Stimulated activated CD8-positive, alpha-beta memory T cell treated with anti-CD3 and anti-CD28 coated beads, Interleukin-7, amount 100 ng/mL, for 48 hours (primary cell): Measurements from ENCODE around the gene OR10T2.
"Not testable (repeated sequence)": the region's sequence is repeated elsewhere in the genome, so short reads cannot be mapped to it uniquely, and the experiment has no call there.

Experiments
- DNase-seq, 2 donors: peaks; one replicate each; pipeline ENCODE4 v3.0.0-alpha.2; 2020; ENCODE audit warnings: low read depth in 1 of 2; ENCODE audit errors: extremely low read depth in 1 of 2

The OR10T2 gene

GRCh38 chr1:158357441-158357840 lies 41.8 kb downstream of the OR10T2 start:
- DNase-seq: no peak

DNA sequence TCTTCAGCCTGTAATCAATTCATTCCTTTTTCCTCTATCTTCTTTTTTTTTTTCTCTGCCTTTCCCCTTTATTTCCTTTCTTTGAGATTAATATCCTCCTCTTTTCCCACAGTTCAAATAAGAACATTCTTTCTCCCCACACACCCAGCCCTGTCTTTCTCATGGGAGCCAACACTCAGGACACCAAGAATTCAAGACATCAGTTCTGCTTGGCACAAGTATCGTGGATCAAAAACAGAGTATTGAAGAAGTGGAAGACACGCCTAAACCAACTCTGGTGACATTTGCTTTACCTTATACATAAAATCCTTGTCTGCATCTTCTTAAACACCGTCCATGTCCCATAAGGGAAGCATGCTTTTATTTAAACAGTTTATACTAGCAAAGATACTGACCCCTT lies 42.6 kb downstream of the OR10T2 start:
- DNase-seq: no peak

- no peak for DNase-seq
Measured at GRCh38 chr1:158355773-158356285, 43.4 kb downstream of the OR10T2 start.

DNA sequence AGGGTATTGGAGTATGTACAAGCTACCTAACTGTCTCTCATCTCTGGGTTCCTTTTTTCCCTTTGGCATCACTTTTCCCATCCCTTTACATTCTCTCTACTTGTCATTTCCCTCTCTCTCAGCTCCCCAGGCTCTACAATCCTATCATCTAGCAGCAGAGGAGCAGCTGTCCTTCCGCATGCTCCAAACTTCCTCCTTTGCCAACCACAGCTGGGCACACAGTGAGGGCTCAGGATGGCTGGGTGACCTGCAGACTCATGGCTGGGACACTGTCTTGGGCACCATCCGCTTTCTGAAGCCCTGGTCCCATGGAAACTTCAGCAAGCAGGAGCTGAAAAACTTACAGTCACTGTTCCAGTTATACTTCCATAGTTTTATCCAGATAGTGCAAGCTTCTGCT lies 45.0 kb downstream of the OR10T2 start:
- no peak for DNase-seq

DNA sequence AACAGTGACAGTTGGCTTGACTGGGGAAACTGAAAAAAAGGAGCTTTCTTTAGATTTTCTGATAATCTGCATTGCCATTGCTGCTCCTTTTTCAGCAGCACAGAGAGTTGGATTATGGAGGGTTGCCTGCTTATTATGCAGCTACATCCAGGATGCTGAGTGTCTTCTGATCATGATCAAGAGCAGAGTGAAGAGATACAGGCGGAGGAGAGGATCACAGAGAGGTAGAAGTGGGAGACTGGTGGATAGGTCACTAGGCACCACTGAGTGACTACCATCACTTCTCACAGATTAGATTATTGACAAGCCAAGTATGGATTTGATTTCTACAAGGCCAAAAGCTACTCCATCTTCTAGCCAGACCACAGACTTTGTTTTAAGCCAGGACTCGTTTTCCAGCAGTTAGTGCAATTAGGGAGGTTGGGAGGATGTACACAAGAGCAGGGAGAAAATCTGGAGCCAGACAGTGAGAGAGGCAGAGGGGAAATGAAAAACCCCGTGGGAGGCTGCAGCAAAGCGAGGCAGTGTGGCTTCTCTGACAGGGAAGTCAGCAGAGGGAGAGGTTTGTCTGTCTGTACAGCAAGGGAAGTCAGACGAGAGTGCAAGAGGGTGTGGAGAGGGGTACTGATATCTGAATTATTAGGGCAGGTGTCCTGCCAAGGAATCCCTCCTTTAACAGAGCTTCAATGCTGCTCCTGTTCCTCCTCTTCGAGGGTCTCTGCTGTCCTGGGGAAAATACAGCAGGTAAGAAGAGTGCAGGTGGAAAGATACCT lies 45.8 kb downstream of the OR10T2 start, which contains the start of gene CD1E:
Gene CD1E (plus strand): TSS at position 592 of the 773 bp plus-strand sequence. CDS start 95 bp downstream, at position 687.
- DNase-seq: no peak

- DNase-seq: not testable (repeated sequence)
Measured at GRCh38 chr1:158348946-158349345, 50.3 kb downstream of the OR10T2 start.
